Kidney (tissue), 14 donors: ENCODE measurements around the gene FMOD. TPM values are rescaled to one million over a fixed set of nuclear protein-coding genes. Genes with fewer than 3 reads are reported as not detected.

Experiments used
- DNase-seq, 5 donors: peaks; one replicate each; pipeline ENCODE4 v3.0.0-alpha.2; 2013 to 2020
- FAIRE-seq: peaks from 2 replicates; lab custom pipeline; 2012; peaks lifted over from hg19 to GRCh38; lab: Jason Lieb, UNC
- H3K27ac ChIP-seq, 2 donors: one replicate each; pipeline ENCODE4 v1.7.0; 2013; ENCODE audit warnings: low read depth in 2 of 2, low read length in 2 of 2, inconsistent platforms in 1 of 2
- H3K27me3 ChIP-seq: one replicate; pipeline ENCODE4 v1.7.1; 2013; ENCODE audit warnings: low read length, inconsistent platforms; ENCODE audit not compliant: control insufficient read depth, insufficient read depth
- H3K36me3 ChIP-seq, 3 donors: one replicate each; pipeline versions ENCODE4 v1.7.0 to v1.7.1; 2013; ENCODE audit warnings: low read length in 3 of 3, control low read depth in 1 of 3, inconsistent platforms in 1 of 3; ENCODE audit not compliant: insufficient read depth in 3 of 3, control insufficient read depth in 2 of 3
- H3K4me1 ChIP-seq, 3 donors: one replicate each; pipeline versions ENCODE4 v1.7.0 to v1.7.1; 2013; ENCODE audit warnings: low read length in 3 of 3, inconsistent platforms in 1 of 3, low read depth in 1 of 3; ENCODE audit not compliant: control insufficient read depth in 2 of 3, insufficient read depth in 2 of 3
- H3K4me3 ChIP-seq, 3 donors: one replicate each; pipeline versions ENCODE4 v1.7.0 to v1.8.1; 2013; ENCODE audit warnings: low read length in 3 of 3, control low read depth in 1 of 3, inconsistent platforms in 1 of 3
- H3K9ac ChIP-seq, 3 donors: one replicate each; pipeline versions ENCODE4 v1.7.0 to v1.7.1; 2013; ENCODE audit warnings: low read length in 3 of 3, control low read depth in 1 of 3, inconsistent platforms in 1 of 3
- H3K9me3 ChIP-seq, 3 donors: one replicate each; pipeline versions ENCODE4 v1.7.0 to v1.7.1; 2013; ENCODE audit warnings: low read length in 3 of 3, control low read depth in 1 of 3, inconsistent platforms in 1 of 3; ENCODE audit not compliant: control insufficient read depth in 2 of 3, insufficient read depth in 1 of 3
- CTCF ChIP-seq: IDR thresholded peaks from 3 replicates; pipeline ENCODE4 v1.5.1; 2012; ENCODE audit warnings: mild to moderate bottlenecking, moderate library complexity, borderline replicate concordance; ENCODE audit not compliant: insufficient read depth; ENCODE audit errors: extremely low read depth
- intact Hi-C: fragments of 100-400 bp; cut with DNase I; formaldehyde crosslinking; loops from one replicate; pipeline ENCODE4 v1.11.1; 2022
- polyA plus RNA-seq: library from polyadenylated mRNA; stranded (reverse); fragments of 350-450 nt; fragmentation: Illumina TruSeq; extraction: RNeasy Lipid Tissue Mini Kit (QIAGEN cat#74804); gene quantifications from one replicate; pipeline ENCODE4 v1.2.3, GENCODE V29; 2014; ENCODE audit warnings: low read depth, low replicate concordance; ENCODE audit not compliant: insufficient read depth
- total RNA-seq: library from RNA; stranded (reverse); fragmentation: NEBNext Ultra II Directional; extraction: Animal tissue kit (Norgen Biotek cat#: 25700); gene quantifications from one replicate; pipeline ENCODE4 v1.2.1, GENCODE V29; 2021
- donor health status: control.
- donor health status: control.
- donor health status: control.
- donor health status: control.
- donor health status: control.
- donor health status: DM: yes; HTN: yes; CAD: no.
- donor health status: Normal renal cell carcinoma (clear cell type).

Gene FMOD
- total and polyA plus RNA-seq, 2 donors from 2014 or later: 7.0 to 22.3 TPM

DNA sequence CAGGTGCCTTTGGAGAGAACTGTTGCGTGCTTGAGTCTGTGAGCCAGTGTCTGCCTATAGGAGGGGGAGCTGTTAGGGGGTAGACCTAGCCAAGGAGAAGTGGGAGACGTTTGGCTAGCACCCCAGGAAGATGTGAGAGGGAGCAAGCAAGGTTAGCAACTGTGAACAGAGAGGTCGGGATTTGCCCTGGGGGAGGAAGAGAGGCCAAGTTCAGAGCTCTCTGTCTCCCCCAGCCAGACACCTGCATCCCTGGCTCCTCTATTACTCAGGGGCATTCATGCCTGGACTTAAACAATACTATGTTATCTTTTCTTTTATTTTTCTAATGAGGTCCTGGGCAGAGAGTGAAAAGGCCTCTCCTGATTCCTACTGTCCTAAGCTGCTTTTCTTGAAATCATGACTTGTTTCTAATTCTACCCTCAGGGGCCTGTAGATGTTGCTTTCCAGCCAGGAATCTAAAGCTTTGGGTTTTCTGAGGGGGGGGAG, 43.2 kb downstream of the FMOD start:
- no peaks in the 10 kb centered on the region for H3K9me3 ChIP-seq
- FAIRE-seq: no peak
- TF ChIP-seq CTCF: no peak
- peak overlapping the region; percentile 65 to 74 (median 67) for H3K4me3 ChIP-seq
- H3K4me1 ChIP-seq: peaks cover 3 to 24% (median 7%) of the 10 kb centered on the region in 3 donors
- peaks cover 0 to 23% (median 4%) of the 10 kb centered on the region in 3 donors for H3K36me3 ChIP-seq
- H3K9ac ChIP-seq: peak overlapping the region; percentile 32 to 72 (median 50)
- intact Hi-C loops: no loop called here
- H3K27me3 ChIP-seq: no peaks in the 10 kb centered on the region
- no peak for DNase-seq
- H3K27ac ChIP-seq: peak overlapping the region; percentile 64 to 76

DNA sequence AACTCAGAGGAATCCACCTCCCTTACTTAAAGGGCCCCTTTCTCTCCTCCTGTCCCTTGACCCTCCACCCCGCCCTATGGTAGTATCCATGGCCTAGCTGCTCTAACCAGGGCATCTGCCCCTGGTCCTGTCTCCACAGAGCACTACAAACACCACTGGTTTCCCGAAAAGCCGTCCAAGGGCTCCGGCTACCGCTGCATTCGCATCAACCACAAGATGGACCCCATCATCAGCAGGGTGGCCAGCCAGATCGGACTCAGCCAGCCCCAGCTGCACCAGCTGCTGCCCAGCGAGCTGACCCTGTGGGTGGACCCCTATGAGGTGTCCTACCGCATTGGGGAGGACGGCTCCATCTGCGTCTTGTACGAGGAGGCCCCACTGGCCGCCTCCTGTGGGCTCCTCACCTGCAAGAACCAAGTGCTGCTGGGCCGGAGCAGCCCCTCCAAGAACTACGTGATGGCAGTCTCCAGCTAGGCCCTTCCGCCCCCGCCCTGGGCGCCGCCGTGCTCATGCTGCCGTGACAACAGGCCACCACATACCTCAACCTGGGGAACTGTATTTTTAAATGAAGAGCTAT, 43.9 kb downstream of the FMOD start:
- Histone ChIP-seq H3K36me3 (peaks cover 0 to 23% (median 4%) of the 10 kb centered on the region in 3 donors), H3K4me1 (peaks cover 3 to 24% (median 7%) of the 10 kb centered on the region in 3 donors), H3K27me3 (no peaks in the 10 kb centered on the region), H3K27ac (peak overlapping the region; percentile 98 to 99), H3K9me3 (no peaks in the 10 kb centered on the region), H3K4me3 (peak overlapping the region; percentile 74 to 81 (median 80)), H3K9ac (peak overlapping the region; percentile 84 to 98 (median 92))
- FAIRE-seq (no peak), DNase-seq (peak in 3 of 5 donors; percentile 51 to 85 (median 77))
- intact Hi-C loops: no loop called here
- TF ChIP-seq CTCF: no peak

DNA sequence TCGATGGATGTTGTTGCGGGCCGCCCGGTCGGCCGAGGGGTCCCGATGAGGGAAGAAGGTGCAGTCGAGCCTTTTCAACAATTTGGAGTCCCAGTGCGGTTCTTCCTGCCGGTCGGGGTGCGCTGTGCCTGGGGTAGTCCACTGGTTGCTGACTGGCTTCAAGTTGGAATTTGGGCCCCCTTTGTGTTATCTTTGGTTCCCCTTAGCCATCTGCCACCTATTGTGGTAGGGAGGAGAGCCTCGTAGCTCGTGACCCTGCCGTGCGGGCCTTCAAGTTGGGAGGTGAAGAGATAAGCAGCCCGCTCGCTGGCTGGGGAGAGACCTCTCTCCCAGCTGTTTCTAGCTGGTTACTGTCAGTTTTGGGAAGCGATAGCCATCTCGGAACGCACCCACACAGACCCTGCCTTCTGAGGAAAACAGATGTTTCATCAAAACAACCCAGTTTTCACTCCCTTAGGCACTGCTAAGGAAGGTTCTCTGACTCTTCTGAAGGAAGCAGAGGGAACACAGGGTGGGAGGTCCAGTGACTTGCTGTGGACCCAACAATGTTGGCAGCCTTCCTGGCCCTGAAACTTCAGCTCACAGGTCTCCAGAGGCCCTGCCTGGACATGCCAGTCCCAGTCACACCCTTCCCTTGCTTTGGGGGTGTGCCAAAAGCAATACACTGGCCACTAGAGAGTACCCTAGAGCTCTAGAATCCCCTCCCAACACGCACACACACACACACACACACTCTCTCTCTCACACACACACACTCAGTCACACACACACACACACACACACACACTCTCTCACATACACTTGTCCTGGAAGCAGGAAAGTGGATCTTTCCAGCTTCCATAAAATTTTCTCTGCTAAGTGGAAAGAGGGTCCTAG, 44.6 kb downstream of the FMOD start:
- Histone ChIP-seq H3K9me3 (no peaks in the 10 kb centered on the region), H3K36me3 (peaks cover 0 to 23% (median 4%) of the 10 kb centered on the region in 3 donors), H3K27me3 (no peaks in the 10 kb centered on the region), H3K27ac (peak overlapping the region; percentile 98 to 99), H3K9ac (peak overlapping the region; percentile 84 to 98 (median 92)), H3K4me3 (peak overlapping the region; percentile 74 to 81 (median 80)), H3K4me1 (peaks cover 3 to 24% (median 7%) of the 10 kb centered on the region in 3 donors)
- no peak for FAIRE-seq
- intact Hi-C loops: no loop called here
- peak in 4 of 5 donors; percentile 79 to 94 (median 90) for DNase-seq
- TF ChIP-seq CTCF: peak; percentile 2
